CD4-positive, alpha-beta memory T cell (primary cell): ENCODE data around the gene GAK. TPM values are rescaled to one million over a fixed set of nuclear protein-coding genes. Genes with fewer than 3 reads are reported as not detected.

Source experiments
- CTCF ChIA-PET: fragments of 350-600 bp; sonication (Branson Sonifier 250); formaldehyde crosslinking; loops from one replicate; lab custom pipeline; 2021; ENCODE audit warnings: inconsistent platforms; ENCODE audit not compliant: partially characterized antibody; lab: Charles Lee
- POLR2A ChIA-PET: fragments of 350-600 bp; sonication (Branson Sonifier 250); formaldehyde crosslinking; loops from one replicate; lab custom pipeline; 2021; ENCODE audit not compliant: partially characterized antibody; lab: Charles Lee
- DNase-seq, 5 donors: peaks; one replicate each; pipeline versions ENCODE4 v3.0.0 to v3.0.0-alpha.2; 2020 to 2022; ENCODE audit warnings: mixed read lengths in 1 of 5
- H3K27ac ChIP-seq: one replicate; pipeline ENCODE4 v1.7.0; 2013; ENCODE audit warnings: low read depth, low read length
- H3K27me3 ChIP-seq: 2 replicates; pipeline ENCODE4 v1.7.0; 2013; ENCODE audit warnings: mild to moderate bottlenecking, low read length, moderate library complexity; ENCODE audit not compliant: insufficient read depth
- H3K36me3 ChIP-seq: 2 replicates; pipeline ENCODE4 v1.7.0; 2013; ENCODE audit warnings: mild to moderate bottlenecking, low read length, moderate library complexity; ENCODE audit not compliant: insufficient read depth
- H3K4me1 ChIP-seq: 2 replicates; pipeline ENCODE4 v1.7.0; 2013; ENCODE audit warnings: mild to moderate bottlenecking, low read length, moderate library complexity; ENCODE audit not compliant: insufficient read depth
- H3K4me3 ChIP-seq, 2 donors: one replicate each; pipeline ENCODE4 v1.7.0; 2013; ENCODE audit warnings: low read length in 2 of 2, mild to moderate bottlenecking in 1 of 2
- H3K9me3 ChIP-seq, 2 donors: one replicate each; pipeline ENCODE4 v1.7.0; 2013; ENCODE audit warnings: low read length in 2 of 2, control low read depth in 1 of 2; ENCODE audit not compliant: control insufficient read depth in 1 of 2
- H3K27ac Mint-ChIP-seq, 7 donors: one replicate each; pipeline ENCODE4 v1.8.0; 2020 to 2021; ENCODE audit warnings: mixed read lengths in 7 of 7, mild to moderate bottlenecking in 6 of 7, inconsistent platforms in 3 of 7, moderate library complexity in 3 of 7
- H3K27me3 Mint-ChIP-seq, 2 donors: one replicate each; pipeline ENCODE4 v1.8.0; 2020 to 2021; ENCODE audit warnings: mixed read lengths in 2 of 2
- H3K36me3 Mint-ChIP-seq, 2 donors: one replicate each; pipeline ENCODE4 v1.8.0; 2020 to 2021; ENCODE audit warnings: mixed read lengths in 2 of 2, inconsistent platforms in 1 of 2, mild to moderate bottlenecking in 1 of 2
- H3K4me1 Mint-ChIP-seq, 4 donors: one replicate each; pipeline ENCODE4 v1.8.0; 2020 to 2021; ENCODE audit warnings: mixed read lengths in 4 of 4, mild to moderate bottlenecking in 1 of 4
- H3K4me3 Mint-ChIP-seq, 8 donors: one replicate each; pipeline ENCODE4 v1.8.0; 2020 to 2021; ENCODE audit warnings: mixed read lengths in 8 of 8, mild to moderate bottlenecking in 7 of 8, moderate library complexity in 6 of 8, inconsistent platforms in 3 of 8
- H3K9me3 Mint-ChIP-seq, 8 donors: one replicate each; pipeline ENCODE4 v1.8.0; 2020 to 2021; ENCODE audit warnings: mixed read lengths in 8 of 8, mild to moderate bottlenecking in 5 of 8, inconsistent platforms in 3 of 8, moderate library complexity in 1 of 8
- intact Hi-C: fragments of 100-400 bp; cut with micrococcal nuclease; formaldehyde crosslinking; loops from one replicate; pipeline ENCODE4 v1.15.1; 2023
- polyA plus RNA-seq, 2 donors: library from polyadenylated mRNA; unstranded; fragments of 300-500 nt; fragmentation: Illumina TruSeq; gene quantifications; one replicate each; pipeline ENCODE4 v1.2.3, GENCODE V29; 2021
- total RNA-seq, 2 experiments: library from RNA; stranded (reverse); gene quantifications; one replicate each; pipeline ENCODE4 v1.2.3, GENCODE V29; 2021

Gene GAK
- total and polyA plus RNA-seq, 4 experiments from 2014 or later: 32.5 to 188 (median 130) TPM

GRCh38 chr4:954211-955020 is 22.3 kb upstream of the GAK start:
- Histone ChIP-seq H3K4me1 (no peaks in the 10 kb centered on the region), H3K27ac (no peak overlapping the region), H3K9me3 (no peaks in the 10 kb centered on the region), H3K4me3 (no peak overlapping the region), H3K36me3 (no peaks in the 10 kb centered on the region), H3K27me3 (no peaks in the 10 kb centered on the region)
- intact Hi-C loops: no loop called here
- no peak overlapping the region for H3K4me3 Mint-ChIP-seq
- no peaks in the 10 kb centered on the region for H3K9me3 Mint-ChIP-seq
- no peak for DNase-seq
- no peaks in the 10 kb centered on the region for H3K27me3 Mint-ChIP-seq
- peaks cover 0 to 2% (median 0%) of the 10 kb centered on the region in 4 donors for H3K4me1 Mint-ChIP-seq
- H3K27ac Mint-ChIP-seq: no peak overlapping the region
- POLR2A ChIA-PET: no interaction called here
- peaks cover 8 to 20% of the 10 kb centered on the region in 2 donors for H3K36me3 Mint-ChIP-seq
- CTCF ChIA-PET: no interaction called here

GRCh38 chr4:953574-953915 is 21.4 kb upstream of the GAK start:
- H3K4me3 ChIP-seq: no peak overlapping the region
- no peaks in the 10 kb centered on the region for H3K27me3 ChIP-seq
- H3K27me3 Mint-ChIP-seq: no peaks in the 10 kb centered on the region
- no peaks in the 10 kb centered on the region for H3K9me3 ChIP-seq
- no peak for DNase-seq
- CTCF ChIA-PET: no interaction called here
- H3K4me1 ChIP-seq: no peaks in the 10 kb centered on the region
- H3K36me3 ChIP-seq: no peaks in the 10 kb centered on the region
- intact Hi-C loops: no loop called here
- POLR2A ChIA-PET: no interaction called here
- H3K36me3 Mint-ChIP-seq: peaks cover 8 to 16% of the 10 kb centered on the region in 2 donors
- no peak overlapping the region for H3K27ac Mint-ChIP-seq
- H3K4me3 Mint-ChIP-seq: no peak overlapping the region
- no peak overlapping the region for H3K27ac ChIP-seq
- peaks cover 0 to 2% (median 0%) of the 10 kb centered on the region in 4 donors for H3K4me1 Mint-ChIP-seq
- no peaks in the 10 kb centered on the region for H3K9me3 Mint-ChIP-seq

- Histone ChIP-seq H3K27me3 (no peaks in the 10 kb centered on the region), H3K4me1 (no peaks in the 10 kb centered on the region), H3K4me3 (no peak overlapping the region), H3K27ac (no peak overlapping the region), H3K36me3 (no peaks in the 10 kb centered on the region), H3K9me3 (no peaks in the 10 kb centered on the region)
- POLR2A ChIA-PET: no interaction called here
- intact Hi-C loops: no loop called here
- DNase-seq: no peak
- H3K27ac Mint-ChIP-seq: peak overlapping the region in 1 of 7 donors; percentile 77
- CTCF ChIA-PET: no interaction called here
- H3K4me1 Mint-ChIP-seq: peaks cover 0 to 2% (median 0%) of the 10 kb centered on the region in 4 donors
- H3K4me3 Mint-ChIP-seq: no peak overlapping the region
- H3K9me3 Mint-ChIP-seq: no peaks in the 10 kb centered on the region
- H3K36me3 Mint-ChIP-seq: peaks cover 8 to 14% of the 10 kb centered on the region in 2 donors
- H3K27me3 Mint-ChIP-seq: no peaks in the 10 kb centered on the region
Observed at GRCh38 chr4:952881-953573, 20.9 kb upstream of the GAK start.

GRCh38 chr4:951594-952468 is 19.7 kb upstream of the GAK start:
- Histone ChIP-seq H3K9me3 (no peaks in the 10 kb centered on the region), H3K4me1 (no peaks in the 10 kb centered on the region), H3K27ac (no peak overlapping the region), H3K4me3 (no peak overlapping the region), H3K27me3 (no peaks in the 10 kb centered on the region), H3K36me3 (no peaks in the 10 kb centered on the region)
- CTCF ChIA-PET: no interaction called here
- no peak overlapping the region for H3K4me3 Mint-ChIP-seq
- peaks cover 0 to 2% (median 0%) of the 10 kb centered on the region in 4 donors for H3K4me1 Mint-ChIP-seq
- POLR2A ChIA-PET: no interaction called here
- no peak overlapping the region for H3K27ac Mint-ChIP-seq
- no peaks in the 10 kb centered on the region for H3K9me3 Mint-ChIP-seq
- H3K27me3 Mint-ChIP-seq: no peaks in the 10 kb centered on the region
- intact Hi-C loops: no loop called here
- no peak for DNase-seq
- peaks cover 7 to 16% of the 10 kb centered on the region in 2 donors for H3K36me3 Mint-ChIP-seq

GRCh38 chr4:951186-951585 is 19.1 kb upstream of the GAK start:
- no peaks in the 10 kb centered on the region for H3K4me1 ChIP-seq
- H3K36me3 ChIP-seq: no peaks in the 10 kb centered on the region
- Mint-ChIP-seq H3K36me3 (peaks cover 4 to 13% of the 10 kb centered on the region in 2 donors), H3K4me3 (no peak overlapping the region), H3K4me1 (no peaks in the 10 kb centered on the region), H3K9me3 (no peaks in the 10 kb centered on the region), H3K27ac (no peak overlapping the region), H3K27me3 (no peaks in the 10 kb centered on the region)
- ChIA-PET CTCF (no interaction called here), POLR2A (no interaction called here)
- no peak for DNase-seq
- no peak overlapping the region for H3K27ac ChIP-seq
- no peaks in the 10 kb centered on the region for H3K9me3 ChIP-seq
- H3K4me3 ChIP-seq: no peak overlapping the region
- intact Hi-C loops: no loop called here
- H3K27me3 ChIP-seq: no peaks in the 10 kb centered on the region

GRCh38 chr4:950136-951020 is 18.3 kb upstream of the GAK start:
- POLR2A ChIA-PET: no interaction called here
- Histone ChIP-seq H3K27ac (no peak overlapping the region), H3K4me3 (no peak overlapping the region), H3K4me1 (no peaks in the 10 kb centered on the region), H3K36me3 (no peaks in the 10 kb centered on the region), H3K27me3 (no peaks in the 10 kb centered on the region), H3K9me3 (no peaks in the 10 kb centered on the region)
- no peaks in the 10 kb centered on the region for H3K9me3 Mint-ChIP-seq
- H3K4me1 Mint-ChIP-seq: peaks cover 0 to 4% (median 1%) of the 10 kb centered on the region in 4 donors
- H3K36me3 Mint-ChIP-seq: peaks cover 4 to 13% of the 10 kb centered on the region in 2 donors
- CTCF ChIA-PET: no interaction called here
- no peak for DNase-seq
- H3K27ac Mint-ChIP-seq: no peak overlapping the region
- intact Hi-C loops: no loop called here
- no peak overlapping the region for H3K4me3 Mint-ChIP-seq
- no peaks in the 10 kb centered on the region for H3K27me3 Mint-ChIP-seq
